GM18909 (cell line): ENCODE measurements around the gene CHAD.
"Not testable (repeated sequence)": the region's sequence is repeated elsewhere in the genome, so short reads cannot be mapped to it uniquely, and the experiment has no call there.

ENCODE experiments used
- ATAC-seq: cut with Tn5 transposase; IDR thresholded peaks from one replicate; pipeline ENCODE4 v1.9.1; 2021; ENCODE audit warnings: mild to moderate bottlenecking; ENCODE audit not compliant: unreplicated experiment, poor library complexity

Gene CHAD

GRCh38 chr17:50432125-50432762 lies 36.4 kb downstream of the CHAD start:
- ATAC-seq, result no peak

GRCh38 chr17:50430821-50431618 lies 37.7 kb downstream of the CHAD start:
- no peak for ATAC-seq

- no peak for ATAC-seq
These were observed 38.9 kb downstream of the CHAD start for GRCh38 chr17:50429793-50430192.

- ATAC-seq, result no peak
These were observed 39.8 kb downstream of the CHAD start for GRCh38 chr17:50428831-50429424.

- ATAC-seq, result not testable (repeated sequence)
These were observed 40.6 kb downstream of the CHAD start for GRCh38 chr17:50428126-50428525.

GRCh38 chr17:50426814-50427787 lies 41.6 kb downstream of the CHAD start:
- no peak for ATAC-seq

- no peak for ATAC-seq
These were observed 42.3 kb downstream of the CHAD start for GRCh38 chr17:50426472-50426782.

GRCh38 chr17:50425682-50426471 lies 42.8 kb downstream of the CHAD start, which contains the start of gene ACSF2:
ACSF2 (plus strand) TSS chr17:50426218; CDS start chr17:50426262, 44 bp downstream.
- ATAC-seq, result peak; percentile 63

- ATAC-seq, result no peak
These were observed 43.5 kb downstream of the CHAD start for GRCh38 chr17:50424996-50425681.

- ATAC-seq, result no peak
These were observed 44.3 kb downstream of the CHAD start for GRCh38 chr17:50424246-50424995.

GRCh38 chr17:50423553-50424159 lies 45.0 kb downstream of the CHAD start:
- ATAC-seq, result no peak

- ATAC-seq, result no peak
These were observed 45.9 kb downstream of the CHAD start for GRCh38 chr17:50422738-50423137.

GRCh38 chr17:50421308-50422051 lies 47.2 kb downstream of the CHAD start:
- ATAC-seq, result no peak

GRCh38 chr17:50420419-50421112 lies 48.1 kb downstream of the CHAD start:
- no peak for ATAC-seq

GRCh38 chr17:50419577-50419976 lies 49.1 kb downstream of the CHAD start:
- ATAC-seq, result not testable (repeated sequence)

- no peak for ATAC-seq
These were observed 53.9 kb downstream of the CHAD start for GRCh38 chr17:50414808-50415207.
